Activated naive CD4-positive, alpha-beta T cell treated with anti-CD3 and anti-CD28 coated beads, Interleukin-2, amount 50 U/mL, for 24 hours (primary cell): ENCODE data around the gene AQR.
A peak's percentile ranks its signal among the peaks of the same experiment; 100 is the strongest.

ENCODE experiments used
- H3K27ac Mint-ChIP-seq: one replicate; pipeline ENCODE4 v1.8.0; 2021; ENCODE audit warnings: mild to moderate bottlenecking, mixed read lengths
- H3K27me3 Mint-ChIP-seq: one replicate; pipeline ENCODE4 v1.8.0; 2021; ENCODE audit warnings: mixed read lengths
- H3K36me3 Mint-ChIP-seq: one replicate; pipeline ENCODE4 v1.8.0; 2021; ENCODE audit warnings: mixed read lengths
- H3K4me1 Mint-ChIP-seq: one replicate; pipeline ENCODE4 v1.8.0; 2021; ENCODE audit warnings: mixed read lengths
- H3K4me3 Mint-ChIP-seq: one replicate; pipeline ENCODE4 v1.8.0; 2021; ENCODE audit warnings: mild to moderate bottlenecking, mixed read lengths
- H3K9me3 Mint-ChIP-seq: one replicate; pipeline ENCODE4 v1.8.0; 2021; ENCODE audit warnings: mixed read lengths

The AQR gene

DNA sequence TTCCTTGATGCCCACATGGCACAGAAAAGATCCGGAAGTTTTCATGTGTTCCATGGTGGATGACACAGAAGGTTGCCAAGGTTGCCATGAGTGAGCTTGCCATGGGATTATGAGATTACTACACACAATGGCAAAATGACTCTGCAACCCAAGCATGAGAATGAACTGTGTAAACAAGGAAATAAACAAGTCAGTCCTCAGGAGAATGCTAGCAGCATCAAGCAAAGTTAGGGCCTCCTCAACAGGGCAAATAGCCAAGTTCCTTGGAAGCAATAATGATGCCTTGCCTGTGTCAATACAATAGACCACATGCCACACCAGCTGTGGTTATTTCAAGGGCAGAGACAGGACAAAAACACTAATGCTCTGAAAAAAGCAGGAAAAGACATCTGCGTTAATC is 41.8 kb downstream of the AQR start:
- Mint-ChIP-seq H3K27me3 (no peaks in the 10 kb centered on the region), H3K4me3 (no peak overlapping the region), H3K36me3 (peaks cover 30% of the 10 kb centered on the region), H3K4me1 (no peaks in the 10 kb centered on the region), H3K27ac (no peak overlapping the region), H3K9me3 (no peaks in the 10 kb centered on the region)

DNA sequence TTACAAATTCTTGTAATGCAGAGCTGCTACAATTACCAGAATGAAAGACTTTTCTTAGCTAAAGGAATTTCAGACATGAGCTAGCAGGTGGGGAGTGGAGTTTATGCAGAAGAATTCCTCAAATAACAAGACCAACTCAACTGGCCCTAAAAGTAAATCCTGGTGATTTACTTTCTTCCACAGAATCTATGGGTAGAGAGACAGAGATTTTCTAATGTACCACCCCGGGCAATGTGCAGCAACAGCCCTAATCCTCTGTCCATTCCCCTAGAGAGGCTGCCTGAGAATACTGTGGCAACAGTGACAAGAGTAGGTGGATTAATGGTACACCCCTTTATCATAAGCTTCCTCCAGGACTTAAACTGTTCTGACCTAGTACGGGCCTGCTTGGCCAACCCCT is 55.2 kb downstream of the AQR start:
- H3K27me3 Mint-ChIP-seq = no peaks in the 10 kb centered on the region
- peaks cover 24% of the 10 kb centered on the region for H3K36me3 Mint-ChIP-seq
- no peak overlapping the region for H3K4me3 Mint-ChIP-seq
- no peaks in the 10 kb centered on the region for H3K4me1 Mint-ChIP-seq
- H3K9me3 Mint-ChIP-seq = no peaks in the 10 kb centered on the region
- H3K27ac Mint-ChIP-seq = no peak overlapping the region

DNA sequence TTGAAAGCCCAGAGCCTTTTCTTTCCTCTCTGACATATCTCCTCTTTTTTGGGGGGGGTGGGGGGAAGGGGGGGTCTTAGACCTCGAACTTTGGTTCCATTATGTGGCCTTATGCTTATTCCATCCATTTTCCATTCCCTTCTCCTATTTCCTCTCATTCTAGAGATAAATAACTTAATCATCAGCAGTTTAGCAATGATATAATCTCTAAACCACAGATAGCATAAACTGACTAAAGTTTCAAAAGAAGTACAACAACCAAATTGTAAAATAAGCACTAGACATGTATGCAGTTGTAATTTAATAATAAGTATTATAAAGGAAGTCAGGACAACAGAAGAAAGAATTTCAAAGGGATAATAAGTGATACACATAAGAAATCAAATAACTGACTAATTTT is 64.5 kb downstream of the AQR start:
- Mint-ChIP-seq H3K4me1 (no peaks in the 10 kb centered on the region), H3K4me3 (no peak overlapping the region), H3K9me3 (no peaks in the 10 kb centered on the region), H3K27me3 (no peaks in the 10 kb centered on the region), H3K27ac (no peak overlapping the region), H3K36me3 (peaks cover 10% of the 10 kb centered on the region)

DNA sequence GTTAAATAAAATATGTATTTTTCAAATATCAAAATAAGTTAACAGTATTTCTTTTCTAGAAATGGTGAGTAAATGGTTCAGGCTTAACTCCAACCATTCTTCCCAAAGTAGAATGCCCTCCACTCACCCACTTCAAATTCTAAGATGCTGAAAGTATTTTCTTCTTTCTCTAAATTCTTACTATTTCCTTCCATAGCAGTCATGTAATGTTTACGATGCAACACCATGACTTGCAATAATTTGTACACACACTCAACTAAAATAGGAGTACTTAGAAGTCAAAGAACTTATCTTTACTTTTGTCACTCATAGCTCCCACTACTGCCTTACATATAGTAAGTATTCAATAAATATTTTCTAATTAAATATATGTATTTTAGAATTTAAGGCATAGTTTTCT is 65.0 kb downstream of the AQR start:
- H3K27ac Mint-ChIP-seq = peak overlapping the region; percentile 49
- no peak overlapping the region for H3K4me3 Mint-ChIP-seq
- no peaks in the 10 kb centered on the region for H3K4me1 Mint-ChIP-seq
- no peaks in the 10 kb centered on the region for H3K27me3 Mint-ChIP-seq
- H3K36me3 Mint-ChIP-seq = peaks cover 10% of the 10 kb centered on the region
- no peaks in the 10 kb centered on the region for H3K9me3 Mint-ChIP-seq

DNA sequence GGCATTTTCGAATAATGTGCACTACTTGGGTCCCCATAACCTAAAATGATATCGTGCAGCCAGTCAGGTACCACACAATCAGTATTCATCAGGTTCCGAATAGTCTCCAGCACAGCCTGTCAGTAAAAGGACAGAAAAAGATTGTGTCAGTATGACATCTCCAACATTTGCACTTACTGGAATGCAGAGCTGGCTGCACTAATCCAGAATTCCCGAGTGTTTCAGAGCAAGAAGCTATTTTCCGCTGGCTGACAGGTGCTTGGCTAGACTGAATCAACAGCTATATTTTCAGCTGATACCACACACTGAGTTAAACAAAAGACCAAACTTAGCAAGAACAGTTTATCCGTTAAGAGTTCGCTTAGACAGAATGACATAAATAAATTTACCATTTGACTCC is 68.8 kb downstream of the AQR start:
- Mint-ChIP-seq H3K4me3 (no peak overlapping the region), H3K9me3 (peaks cover 4% of the 10 kb centered on the region), H3K4me1 (no peaks in the 10 kb centered on the region), H3K27me3 (no peaks in the 10 kb centered on the region), H3K36me3 (peaks cover 27% of the 10 kb centered on the region), H3K27ac (no peak overlapping the region)

DNA sequence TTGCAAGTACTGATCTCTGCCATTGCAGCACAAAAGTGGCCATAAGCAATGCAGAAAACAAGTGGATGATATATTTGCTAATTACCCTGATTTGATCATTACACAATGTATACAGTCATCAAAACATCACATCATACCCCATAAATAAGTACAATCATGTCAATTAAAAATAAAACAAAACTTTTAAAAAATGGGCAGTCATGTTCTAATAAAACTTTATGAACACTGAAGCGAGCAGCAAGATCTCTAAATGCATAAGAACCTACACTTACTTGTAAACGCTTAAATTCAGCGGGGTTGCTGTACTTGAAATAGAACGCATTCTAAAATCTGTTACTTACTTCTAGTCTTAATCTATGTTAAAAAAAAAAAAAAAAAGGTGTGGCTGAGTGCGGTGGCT is 73.4 kb downstream of the AQR start:
- peaks cover 19% of the 10 kb centered on the region for H3K9me3 Mint-ChIP-seq

DNA sequence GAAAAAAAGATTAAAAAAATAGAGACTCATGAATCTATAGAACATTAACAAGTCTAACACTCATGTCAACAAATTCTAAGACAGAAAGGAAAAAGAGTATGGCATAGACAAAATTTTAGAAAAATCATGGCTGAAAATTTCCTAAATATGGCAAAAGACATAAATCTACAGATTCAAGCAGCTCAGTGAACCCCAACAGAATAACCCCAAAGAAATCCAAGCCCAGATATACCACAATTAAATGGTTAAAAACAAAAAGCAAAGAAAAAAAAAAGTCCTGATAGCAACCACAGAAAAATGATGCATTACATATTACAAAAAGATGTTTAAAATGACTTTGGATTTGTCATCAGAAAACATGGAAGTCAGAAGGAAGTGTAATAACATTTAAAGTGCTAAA is 75.6 kb downstream of the AQR start:
- no peak overlapping the region for H3K4me3 Mint-ChIP-seq
- H3K36me3 Mint-ChIP-seq = peaks cover 59% of the 10 kb centered on the region
- H3K9me3 Mint-ChIP-seq = peaks cover 19% of the 10 kb centered on the region
- H3K4me1 Mint-ChIP-seq = no peaks in the 10 kb centered on the region
- H3K27ac Mint-ChIP-seq = no peak overlapping the region
- no peaks in the 10 kb centered on the region for H3K27me3 Mint-ChIP-seq

More for the DNA sequence above, 73.4 kb downstream of the AQR start:
- H3K36me3 Mint-ChIP-seq = peaks cover 55% of the 10 kb centered on the region
- H3K4me1 Mint-ChIP-seq = no peaks in the 10 kb centered on the region
- no peak overlapping the region for H3K4me3 Mint-ChIP-seq
- H3K27ac Mint-ChIP-seq = no peak overlapping the region
- no peaks in the 10 kb centered on the region for H3K27me3 Mint-ChIP-seq

DNA sequence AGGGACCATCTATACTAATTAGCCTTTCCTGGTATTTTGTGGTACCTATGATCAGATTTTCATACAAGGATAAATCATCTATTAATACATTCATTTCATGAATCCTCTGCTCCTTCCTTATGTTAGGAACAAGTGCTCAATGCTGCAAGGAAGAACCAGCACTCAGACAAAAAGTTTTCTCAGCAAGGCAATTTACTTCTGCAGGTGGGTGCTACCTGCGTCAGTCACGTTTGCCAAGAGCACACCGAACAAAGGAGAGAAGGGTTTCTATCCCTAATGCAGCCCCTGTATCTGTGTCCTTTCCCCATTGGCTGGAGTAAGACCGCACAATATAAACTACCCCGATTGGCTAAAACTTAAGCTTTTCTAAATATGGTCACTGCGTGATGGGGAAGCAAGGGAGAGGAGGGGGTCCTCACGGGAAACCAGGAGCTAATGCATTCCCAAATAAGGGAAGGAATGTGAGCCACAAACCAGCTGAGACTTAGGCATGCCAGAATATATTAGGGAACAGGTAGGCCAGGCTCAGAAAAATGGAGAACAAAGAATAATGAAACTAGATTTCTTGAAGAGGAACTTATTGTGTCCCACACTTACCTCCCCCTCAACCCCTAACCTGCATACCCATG is 76.5 kb downstream of the AQR start:
- no peak overlapping the region for H3K4me3 Mint-ChIP-seq
- H3K4me1 Mint-ChIP-seq = no peaks in the 10 kb centered on the region
- H3K9me3 Mint-ChIP-seq = peaks cover 19% of the 10 kb centered on the region
- no peaks in the 10 kb centered on the region for H3K27me3 Mint-ChIP-seq
- H3K27ac Mint-ChIP-seq = no peak overlapping the region
- peaks cover 56% of the 10 kb centered on the region for H3K36me3 Mint-ChIP-seq

DNA sequence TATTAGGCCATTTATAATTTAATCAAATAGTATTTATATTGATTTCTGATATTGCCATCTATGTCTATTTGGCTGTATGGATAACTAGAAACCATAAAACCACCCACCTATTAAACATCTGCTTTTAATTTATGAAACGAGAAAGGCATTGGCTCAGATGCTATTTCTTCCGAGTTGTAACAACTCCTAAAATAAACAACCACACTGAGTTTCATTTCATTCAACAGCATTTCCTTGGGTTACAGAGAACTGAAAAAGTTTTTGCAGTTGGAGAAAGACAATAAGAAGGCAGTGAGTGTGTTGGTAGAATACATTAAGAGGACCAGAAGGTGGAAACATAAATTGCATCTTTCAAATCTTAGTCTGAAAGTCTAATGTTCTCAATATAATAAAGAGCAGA is 79.1 kb downstream of the AQR start:
- H3K27me3 Mint-ChIP-seq = no peaks in the 10 kb centered on the region
- no peaks in the 10 kb centered on the region for H3K4me1 Mint-ChIP-seq
- no peak overlapping the region for H3K4me3 Mint-ChIP-seq
- peaks cover 11% of the 10 kb centered on the region for H3K9me3 Mint-ChIP-seq
- H3K27ac Mint-ChIP-seq = no peak overlapping the region
- H3K36me3 Mint-ChIP-seq = peaks cover 45% of the 10 kb centered on the region

DNA sequence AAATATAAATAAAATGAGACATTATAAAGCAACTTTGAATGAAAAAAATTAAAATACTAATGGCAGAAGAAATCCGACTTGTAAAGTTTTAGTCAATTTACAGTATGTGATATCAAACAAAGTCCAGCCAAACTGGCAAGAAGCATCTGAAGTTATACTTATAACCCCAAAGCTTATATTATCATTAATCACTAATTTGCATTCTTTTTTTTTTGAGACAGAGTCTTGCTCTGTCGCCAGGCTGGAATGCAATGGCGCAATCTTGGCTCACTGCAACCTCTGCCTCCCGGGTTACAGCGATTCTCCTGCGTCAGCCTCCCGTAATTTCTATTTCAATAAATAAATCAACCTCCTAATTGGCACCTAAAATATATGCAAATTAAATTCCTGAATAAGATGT is 80.1 kb downstream of the AQR start:
- Mint-ChIP-seq H3K36me3 (peaks cover 47% of the 10 kb centered on the region), H3K27ac (no peak overlapping the region), H3K9me3 (peaks cover 9% of the 10 kb centered on the region), H3K4me3 (no peak overlapping the region), H3K27me3 (no peaks in the 10 kb centered on the region), H3K4me1 (no peaks in the 10 kb centered on the region)

DNA sequence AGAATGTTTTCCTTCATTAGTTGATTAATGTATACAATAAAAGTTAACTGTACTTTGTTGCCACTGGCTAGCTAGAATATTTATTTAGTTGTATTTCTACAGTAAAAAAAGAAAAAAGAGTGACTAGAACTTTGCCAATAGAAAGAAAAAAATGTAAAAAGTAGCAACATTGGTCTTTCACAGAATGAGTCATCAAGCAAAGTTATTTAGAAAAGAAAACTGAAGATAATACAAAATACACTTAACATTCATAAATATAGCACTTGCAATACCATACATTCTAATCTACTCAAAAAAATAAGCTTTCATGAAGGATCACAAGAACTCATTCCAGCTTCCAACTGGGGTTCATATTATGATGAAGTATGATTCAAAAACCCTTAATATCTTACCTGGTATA is 83.4 kb downstream of the AQR start:
- Mint-ChIP-seq H3K9me3 (no peaks in the 10 kb centered on the region), H3K4me3 (no peak overlapping the region), H3K4me1 (no peaks in the 10 kb centered on the region), H3K36me3 (peaks cover 31% of the 10 kb centered on the region), H3K27ac (no peak overlapping the region), H3K27me3 (no peaks in the 10 kb centered on the region)

DNA sequence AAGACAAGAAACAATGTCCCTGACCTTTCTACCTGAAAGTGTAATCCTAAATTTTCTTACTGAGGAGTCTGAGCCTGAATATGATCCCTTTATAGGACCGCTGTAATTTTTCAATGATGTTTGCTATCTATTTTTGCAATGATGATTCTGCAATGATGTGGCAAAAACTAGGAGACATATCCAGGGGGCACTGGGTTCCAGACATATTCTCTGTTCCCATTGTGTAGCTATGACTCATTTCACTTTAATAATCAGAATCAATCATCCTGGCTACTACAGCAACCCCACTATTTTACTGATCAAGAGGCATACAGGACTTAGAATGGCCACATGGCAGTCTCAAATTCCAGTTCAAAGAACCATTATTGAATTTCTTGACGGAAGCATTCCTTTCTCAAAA is 85.9 kb downstream of the AQR start:
- Mint-ChIP-seq H3K9me3 (no peaks in the 10 kb centered on the region), H3K27ac (no peak overlapping the region), H3K4me1 (no peaks in the 10 kb centered on the region), H3K27me3 (no peaks in the 10 kb centered on the region), H3K4me3 (no peak overlapping the region), H3K36me3 (peaks cover 38% of the 10 kb centered on the region)

DNA sequence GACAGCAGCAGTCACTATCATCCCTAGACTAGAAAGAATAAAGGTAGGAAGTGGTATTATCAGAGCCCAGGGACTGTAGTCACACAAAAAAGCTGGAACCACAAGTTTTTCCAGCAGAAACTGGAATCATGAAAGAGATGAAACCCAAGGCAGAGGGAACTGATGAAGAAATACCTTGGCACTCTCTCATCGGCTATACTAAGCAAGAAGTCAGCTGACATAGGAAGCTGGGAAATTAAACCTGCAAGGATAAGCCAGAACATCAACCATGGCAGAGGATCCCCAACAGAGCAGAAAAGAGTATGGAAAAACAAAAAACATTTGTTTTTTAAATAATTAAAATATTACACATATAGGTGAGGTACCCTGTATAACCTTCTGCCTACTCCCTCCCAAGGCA is 86.5 kb downstream of the AQR start:
- Mint-ChIP-seq H3K27ac (no peak overlapping the region), H3K4me1 (no peaks in the 10 kb centered on the region), H3K9me3 (no peaks in the 10 kb centered on the region), H3K27me3 (no peaks in the 10 kb centered on the region), H3K4me3 (no peak overlapping the region), H3K36me3 (peaks cover 41% of the 10 kb centered on the region)

DNA sequence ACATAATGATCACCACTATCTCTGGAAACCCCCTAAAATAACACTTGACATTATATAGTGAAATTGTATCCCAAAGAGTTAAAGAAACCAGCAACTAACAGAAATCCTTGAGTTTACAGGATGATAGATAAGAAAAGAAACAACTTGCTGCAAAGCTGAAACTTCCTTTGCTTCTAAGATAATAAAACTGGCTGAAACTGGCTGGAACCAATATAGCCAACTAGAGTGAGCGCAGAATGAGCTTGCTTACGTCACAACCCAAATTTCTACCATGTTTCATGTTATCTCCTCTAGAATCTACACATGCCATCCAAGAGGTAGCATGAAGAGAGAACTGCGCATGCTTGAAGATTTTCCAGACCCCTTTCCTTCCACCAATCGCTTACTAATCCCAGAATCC is 90.4 kb downstream of the AQR start:
- Mint-ChIP-seq H3K4me1 (no peaks in the 10 kb centered on the region), H3K9me3 (no peaks in the 10 kb centered on the region), H3K4me3 (no peak overlapping the region), H3K27me3 (no peaks in the 10 kb centered on the region), H3K36me3 (peaks cover 45% of the 10 kb centered on the region), H3K27ac (no peak overlapping the region)

DNA sequence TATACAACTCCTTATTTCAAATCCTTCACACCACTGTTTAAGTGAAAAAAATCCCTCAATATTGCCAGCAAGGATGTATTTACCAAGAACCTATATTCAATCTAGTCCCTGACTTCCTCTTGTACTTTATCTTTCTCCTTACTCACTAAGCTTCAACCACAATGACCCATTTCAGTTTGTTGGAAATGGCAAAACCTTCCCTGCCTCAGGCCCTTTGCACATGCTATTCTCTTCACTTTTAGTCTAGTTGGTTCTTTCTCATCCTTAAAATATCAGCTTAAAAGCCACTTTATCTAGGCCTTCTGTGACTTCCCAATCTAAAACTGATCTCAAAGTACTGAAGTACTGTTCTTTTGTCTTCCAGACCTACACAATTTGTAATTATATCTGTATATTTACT is 92.9 kb downstream of the AQR start:
- Mint-ChIP-seq H3K9me3 (no peaks in the 10 kb centered on the region), H3K27me3 (no peaks in the 10 kb centered on the region), H3K36me3 (peaks cover 42% of the 10 kb centered on the region), H3K27ac (no peak overlapping the region), H3K4me1 (no peaks in the 10 kb centered on the region), H3K4me3 (no peak overlapping the region)

DNA sequence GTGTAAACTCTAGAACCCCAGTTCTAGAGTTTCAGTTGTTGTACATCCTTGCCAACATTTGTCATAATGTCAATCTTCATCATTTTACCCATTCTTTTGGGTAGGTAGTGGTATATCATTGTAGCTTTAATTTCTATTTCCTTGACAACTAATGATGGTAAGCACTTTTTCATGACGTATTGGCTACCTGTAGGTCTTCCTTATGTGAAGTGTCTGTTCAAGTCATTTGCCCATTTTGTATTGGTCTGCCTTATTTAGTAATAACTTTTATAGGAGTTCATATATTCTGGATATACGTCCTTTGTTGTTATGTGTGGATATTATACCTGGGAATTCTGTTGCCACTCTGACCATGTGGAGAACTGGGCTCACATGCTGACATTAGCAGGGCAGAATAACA is 100.4 kb downstream of the AQR start:
- Mint-ChIP-seq H3K4me1 (no peaks in the 10 kb centered on the region), H3K36me3 (peaks cover 48% of the 10 kb centered on the region), H3K9me3 (peaks cover 10% of the 10 kb centered on the region), H3K4me3 (no peak overlapping the region), H3K27me3 (no peaks in the 10 kb centered on the region), H3K27ac (no peak overlapping the region)

DNA sequence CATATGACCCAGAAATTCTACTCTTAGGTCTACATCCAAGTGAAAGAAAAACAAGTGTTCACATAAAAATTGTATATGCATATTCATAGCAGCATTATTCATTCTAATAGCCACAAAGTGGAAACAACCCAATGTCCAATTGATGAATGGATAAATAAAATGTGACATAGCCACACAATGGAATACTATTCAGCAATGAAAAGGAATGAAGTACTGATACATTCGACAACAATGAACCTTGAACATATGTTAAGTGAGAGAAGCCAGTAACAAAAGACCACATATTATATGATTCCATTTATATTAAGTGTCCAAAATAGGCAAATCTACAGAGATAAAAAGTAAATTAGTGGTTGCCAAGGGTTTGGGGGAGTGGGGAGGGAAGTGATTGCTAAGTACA is 104.0 kb downstream of the AQR start:
- Mint-ChIP-seq H3K27me3 (no peaks in the 10 kb centered on the region), H3K4me1 (no peaks in the 10 kb centered on the region), H3K27ac (no peak overlapping the region), H3K36me3 (peaks cover 34% of the 10 kb centered on the region), H3K9me3 (peaks cover 10% of the 10 kb centered on the region), H3K4me3 (no peak overlapping the region)
